DLD1 (cell line): ENCODE measurements around the gene DNAJC15.

ENCODE experiments used
- in situ Hi-C: cut with HindIII; loops from 2 replicates; pipeline ENCODE4 v1.10.0; 2017; ENCODE audit warnings: low sequenced_read_pairs

Gene DNAJC15

DNA sequence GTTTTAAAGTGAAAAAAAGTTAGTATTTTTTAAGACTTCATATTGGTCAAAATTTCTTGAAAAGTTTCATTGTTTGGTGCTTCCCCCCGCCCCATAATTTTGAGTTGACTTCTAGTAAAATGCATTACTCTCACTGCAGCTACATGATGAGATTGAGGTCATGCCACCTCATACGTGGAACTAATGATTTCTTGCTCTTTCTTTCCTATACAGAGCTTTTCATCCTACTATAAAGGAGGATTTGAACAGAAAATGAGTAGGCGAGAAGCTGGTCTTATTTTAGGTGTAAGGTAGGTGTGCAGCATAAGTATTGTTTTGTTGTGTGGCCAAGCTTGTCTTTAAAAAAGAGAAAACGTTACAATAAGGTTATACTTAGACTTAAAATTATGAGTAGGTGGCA is 55.0 kb downstream of the DNAJC15 start:
- in situ Hi-C loops: no loop called here

DNA sequence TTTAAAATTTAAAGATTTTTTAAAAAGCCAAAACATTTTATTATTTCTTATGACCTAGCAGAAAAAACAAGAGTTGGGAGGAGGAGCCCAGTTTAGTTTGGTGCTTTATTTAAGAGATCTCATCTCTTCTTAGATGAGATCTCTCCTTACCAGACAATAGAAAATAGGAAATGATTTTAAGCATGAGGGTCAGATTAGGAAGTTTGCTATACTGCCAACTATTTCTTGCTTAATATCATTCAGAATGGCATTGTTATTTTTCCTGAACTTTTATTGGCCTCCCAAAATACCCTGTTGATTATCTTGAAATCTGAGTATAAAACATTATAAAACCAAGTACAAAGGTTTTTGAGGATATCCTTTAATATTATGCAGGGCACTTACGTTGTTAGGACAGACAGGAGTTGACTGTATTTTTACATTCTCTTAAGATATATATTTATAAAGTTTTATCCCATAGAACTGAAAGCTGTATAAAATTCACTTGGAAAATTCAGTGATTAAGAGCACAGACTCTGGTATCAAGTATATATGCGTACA is 56.1 kb downstream of the DNAJC15 start:
- in situ Hi-C loops: no loop called here

DNA sequence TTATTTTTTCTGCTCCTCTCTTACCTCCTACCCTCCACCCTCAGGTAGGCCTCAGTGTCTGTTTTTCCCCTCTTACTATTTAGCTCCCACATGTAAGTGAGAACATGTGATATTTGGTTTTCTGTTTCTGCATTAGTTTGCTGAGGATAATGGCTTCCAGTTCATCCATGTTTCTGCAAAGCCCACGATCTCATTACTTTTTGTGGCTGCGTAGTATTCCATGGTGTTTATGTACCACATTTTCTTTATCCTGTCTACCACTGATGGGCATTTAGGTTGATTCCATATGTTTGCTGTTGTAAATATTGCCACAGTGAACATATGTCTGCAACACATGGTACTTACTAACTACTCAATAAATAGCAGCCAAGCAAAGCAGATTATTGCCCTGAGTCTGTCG is 56.8 kb downstream of the DNAJC15 start:
- in situ Hi-C loops: no loop called here

DNA sequence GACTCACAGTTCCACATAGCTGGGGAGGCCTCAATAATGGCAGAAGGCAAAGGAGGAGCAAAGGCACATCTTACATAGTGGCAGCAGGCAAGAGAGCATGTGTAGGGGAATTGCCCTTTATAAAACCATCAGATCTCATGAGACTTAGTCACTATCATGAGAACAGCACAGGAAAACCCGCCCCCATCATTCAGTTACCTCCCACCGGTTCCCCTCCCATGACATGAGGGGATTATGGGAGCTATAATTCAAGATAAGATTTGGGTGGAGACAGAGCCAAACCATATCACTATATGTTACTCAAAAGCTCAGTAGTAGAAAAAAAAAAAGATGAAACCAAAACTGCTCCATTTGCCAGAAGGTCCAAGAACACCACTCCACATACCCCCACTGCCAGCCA is 58.5 kb downstream of the DNAJC15 start:
- in situ Hi-C loops: no loop called here

DNA sequence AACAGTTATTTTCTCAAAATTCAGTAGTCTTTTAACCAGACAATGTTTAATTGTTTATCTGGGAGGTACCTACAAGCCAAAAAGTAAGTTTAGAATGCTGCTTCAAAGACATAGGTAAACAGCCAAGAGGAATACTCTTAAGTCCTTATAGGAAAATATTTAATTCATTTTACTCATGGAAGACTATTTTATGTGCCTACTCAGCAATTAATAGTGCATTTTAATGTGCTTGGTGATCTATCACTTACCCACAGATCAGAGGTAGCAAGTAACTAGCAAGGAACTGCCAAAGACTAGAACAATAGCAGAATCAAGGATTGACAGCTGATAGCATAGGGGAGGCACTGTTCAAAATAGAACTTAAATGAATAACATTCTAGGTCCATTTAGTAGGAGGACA is 60.4 kb downstream of the DNAJC15 start:
- in situ Hi-C loops: no loop called here

DNA sequence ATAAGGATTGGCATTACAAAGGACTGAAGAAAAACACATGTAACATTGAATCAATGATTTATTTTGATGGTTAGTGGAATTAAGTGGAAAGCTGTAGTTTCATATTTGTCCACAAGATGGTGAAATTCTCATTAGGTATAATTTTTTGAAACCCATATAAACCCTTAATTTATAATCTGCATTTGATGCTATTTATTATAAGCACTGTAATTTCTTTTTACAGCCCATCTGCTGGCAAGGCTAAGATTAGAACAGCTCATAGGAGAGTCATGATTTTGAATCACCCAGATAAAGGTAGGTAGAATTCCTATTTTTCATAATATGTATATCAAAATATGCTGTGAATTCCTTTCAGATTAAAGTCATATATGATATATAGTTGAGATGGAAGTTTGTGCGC is 62.2 kb downstream of the DNAJC15 start:
- in situ Hi-C loops: no loop called here

DNA sequence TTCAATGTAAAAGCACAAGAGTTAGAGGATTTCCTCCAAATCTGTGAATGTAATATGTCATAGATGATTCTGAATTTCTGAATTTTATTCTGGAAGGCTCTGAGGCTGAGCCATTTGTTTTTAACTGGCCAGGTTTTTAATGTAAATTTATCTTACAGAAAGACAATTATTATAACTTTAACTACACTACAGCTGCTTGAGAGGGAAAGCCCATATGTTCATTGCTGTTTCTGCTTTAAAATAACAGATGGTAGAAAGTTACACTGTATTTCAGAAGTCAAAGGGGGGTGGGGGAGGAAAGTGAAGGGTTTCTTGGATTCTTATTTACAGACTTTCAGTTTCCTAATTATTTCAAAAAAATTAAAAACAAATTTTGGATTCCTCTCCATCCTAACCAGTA is 62.8 kb downstream of the DNAJC15 start:
- in situ Hi-C loops: no loop called here

DNA sequence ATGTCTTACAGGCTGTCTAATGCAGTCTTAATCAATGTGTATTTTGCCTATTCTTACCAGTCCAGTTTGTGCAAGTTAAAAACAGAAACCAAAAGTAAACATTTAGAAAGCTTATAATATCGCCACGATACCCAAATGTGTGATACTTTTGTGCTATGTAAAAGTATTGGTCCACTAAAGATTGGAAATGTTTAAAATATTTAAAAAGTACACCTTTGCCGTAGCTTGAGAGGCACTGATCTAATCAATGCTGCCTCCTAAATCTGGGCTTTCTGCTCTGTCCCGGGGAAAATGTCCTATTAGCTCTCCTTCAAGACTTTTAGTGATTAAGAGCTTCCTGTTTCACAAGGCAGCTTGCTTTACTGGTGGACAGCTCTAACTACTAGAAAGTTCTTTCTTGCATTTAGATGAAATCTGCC is 64.7 kb downstream of the DNAJC15 start:
- in situ Hi-C loops: no loop called here

DNA sequence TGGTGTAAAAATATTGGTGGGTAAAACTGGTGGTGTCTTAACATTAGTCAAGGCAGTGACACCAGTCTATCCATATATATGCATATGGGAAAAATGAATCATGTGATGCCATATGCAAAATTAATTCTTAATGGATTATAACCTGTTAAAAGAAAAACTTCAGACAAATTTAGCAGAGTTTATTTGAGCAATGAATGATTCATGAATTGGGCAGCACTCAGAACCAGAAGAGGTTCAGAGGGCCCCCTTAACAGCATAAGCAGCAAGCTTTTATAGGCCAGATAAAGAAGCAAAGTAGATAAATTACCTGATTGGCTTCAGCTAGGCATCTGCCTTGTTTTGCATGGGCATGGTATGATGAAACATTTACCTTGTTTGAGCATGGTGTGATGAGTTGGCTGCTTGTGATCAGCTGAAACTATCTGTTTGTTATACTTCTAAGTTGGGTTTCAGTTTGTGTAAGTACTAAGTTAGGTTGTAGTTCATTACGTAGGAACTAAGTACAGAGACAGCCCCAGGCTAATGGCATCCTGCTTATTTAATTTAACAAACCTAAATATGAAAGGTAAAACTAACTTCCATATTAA is 66.6 kb downstream of the DNAJC15 start:
- in situ Hi-C loops: no loop called here

DNA sequence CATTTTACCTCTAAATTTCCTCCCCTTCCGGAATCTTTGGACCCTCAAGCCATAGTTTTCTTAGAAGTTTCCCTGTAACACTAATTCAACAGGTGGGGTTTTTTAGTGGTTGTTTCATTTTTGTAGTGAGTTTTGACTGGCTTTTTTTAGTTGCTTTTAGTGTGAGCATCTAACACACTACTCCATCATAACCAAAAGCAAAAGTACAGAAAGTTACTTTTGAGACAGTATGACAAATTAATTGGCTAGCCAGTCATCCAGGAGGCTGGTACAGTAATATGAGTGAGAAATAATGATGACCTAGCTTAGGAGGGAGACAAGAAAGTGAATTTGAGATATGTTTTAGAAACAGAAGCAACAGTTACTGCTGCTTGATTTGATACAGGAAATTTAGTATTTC is 71.5 kb downstream of the DNAJC15 start:
- in situ Hi-C loops: no loop called here

DNA sequence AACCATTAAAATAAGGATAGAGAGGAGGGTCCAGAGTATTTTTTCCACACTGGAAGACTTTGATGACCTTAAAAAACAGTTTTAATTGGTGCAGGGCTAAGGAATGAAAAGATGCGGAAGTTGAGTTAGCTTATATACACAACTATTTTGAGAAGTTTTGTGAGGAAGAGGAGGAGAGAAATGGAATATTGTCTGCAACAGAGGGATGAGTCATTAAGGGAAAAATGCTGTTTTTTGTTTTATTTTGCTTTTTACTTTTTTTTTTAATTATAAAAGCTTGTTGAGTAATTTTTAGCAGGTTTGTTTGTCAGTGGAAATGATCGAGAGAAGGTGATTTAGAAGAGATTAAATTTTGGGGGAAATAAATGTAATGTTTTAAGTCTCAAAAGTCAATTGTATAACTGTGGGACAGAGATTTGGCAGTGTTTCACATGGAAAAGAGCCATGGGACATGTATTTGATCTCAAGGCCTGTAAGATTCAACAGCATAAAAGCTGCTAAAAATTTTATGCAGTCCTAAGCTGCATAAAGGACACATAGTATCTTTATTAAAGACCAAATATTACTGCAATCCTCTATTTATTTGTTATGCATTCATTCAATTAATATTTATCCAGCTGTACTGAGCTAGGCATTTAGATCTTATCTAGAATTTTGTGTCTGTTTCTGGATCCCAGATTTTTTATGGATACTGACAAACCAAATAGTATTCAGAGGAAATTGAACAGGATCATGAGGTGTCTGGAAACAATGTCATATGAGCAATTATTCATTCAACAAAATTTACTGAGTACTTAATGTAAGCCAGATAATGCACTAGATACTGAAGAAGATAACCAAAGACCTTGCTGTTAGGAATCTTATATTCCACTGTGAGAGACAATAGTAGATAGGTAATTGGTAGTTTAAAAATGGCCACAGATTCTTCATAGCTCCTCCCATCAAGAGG is 72.7 kb downstream of the DNAJC15 start:
- in situ Hi-C loops: no loop called here

DNA sequence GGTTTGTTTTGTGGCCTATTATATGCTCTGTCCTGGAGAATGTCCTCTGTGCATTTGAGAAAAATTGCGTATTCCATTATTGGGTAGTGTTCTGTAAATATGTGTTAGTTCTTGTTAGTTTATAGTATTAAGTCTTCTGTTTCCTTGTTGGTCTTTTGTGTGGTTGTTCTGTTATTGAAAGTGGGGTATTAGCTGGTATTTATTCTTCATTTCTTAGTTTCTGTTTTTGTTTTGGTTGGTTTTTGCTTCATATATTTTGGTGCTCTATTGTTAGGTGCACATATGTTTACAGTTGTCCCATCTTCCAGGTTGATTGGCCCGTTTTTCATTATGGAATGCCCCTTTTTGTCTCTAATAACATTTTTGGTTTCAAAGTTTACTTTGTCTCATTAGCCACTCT is 77.3 kb downstream of the DNAJC15 start:
- in situ Hi-C loops: no loop called here

DNA sequence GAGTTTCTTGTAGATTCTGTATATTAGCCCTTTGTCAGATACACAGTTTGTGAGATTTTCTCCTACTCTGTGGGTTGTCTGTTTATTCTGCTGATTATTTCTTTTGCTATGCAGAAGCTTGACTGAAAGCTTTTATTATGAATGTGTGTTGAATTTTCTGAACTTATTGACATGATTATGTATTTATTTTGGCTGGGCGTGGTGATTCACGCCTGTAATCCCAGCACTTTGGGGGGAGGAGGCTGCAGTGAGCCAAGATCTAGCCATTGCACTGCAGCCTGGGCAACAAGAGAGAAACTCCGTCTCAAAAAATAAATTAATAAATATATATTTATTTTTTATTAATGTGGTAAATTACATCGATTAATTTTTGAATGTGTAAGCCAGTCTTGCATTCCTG is 78.9 kb downstream of the DNAJC15 start:
- in situ Hi-C loops: no loop called here

DNA sequence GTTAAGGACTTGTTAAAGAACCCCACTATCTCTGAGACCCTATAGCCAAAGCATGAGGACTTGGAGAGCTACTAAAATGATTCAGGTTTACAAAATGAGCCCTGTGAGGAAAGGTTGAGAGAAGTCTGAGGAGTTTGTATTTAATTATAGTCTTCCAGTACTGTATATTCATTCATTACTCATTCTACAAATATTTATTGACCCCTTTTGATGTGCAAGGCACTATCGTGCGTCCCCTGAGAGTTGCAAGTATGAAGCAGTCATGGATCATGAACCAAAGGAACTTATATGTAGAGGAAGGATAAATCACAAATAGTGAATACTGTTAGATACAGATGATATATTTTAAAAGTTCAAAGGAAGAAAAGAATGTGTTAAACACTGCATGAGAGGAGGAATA is 84.4 kb downstream of the DNAJC15 start:
- in situ Hi-C loops: no loop called here

DNA sequence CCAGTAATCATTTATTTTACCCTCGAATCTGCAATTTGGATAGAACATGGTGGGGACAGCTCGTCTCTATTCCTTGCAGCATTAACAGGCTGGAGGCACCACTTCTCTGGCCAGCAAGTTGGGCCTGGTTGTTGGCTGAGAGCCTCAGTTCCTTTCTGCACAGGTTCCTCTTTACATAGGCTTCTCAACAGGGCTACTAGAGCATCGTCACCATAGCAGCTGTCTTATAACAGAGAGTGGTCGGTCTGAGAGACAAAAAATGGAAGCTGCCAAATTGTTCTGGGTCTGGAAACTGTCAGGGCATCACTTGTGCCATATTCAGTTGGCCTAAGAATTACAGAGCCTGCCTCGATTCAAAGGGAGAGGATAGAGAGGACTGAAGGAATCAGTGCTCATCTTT is 86.7 kb downstream of the DNAJC15 start:
- in situ Hi-C loops: no loop called here

DNA sequence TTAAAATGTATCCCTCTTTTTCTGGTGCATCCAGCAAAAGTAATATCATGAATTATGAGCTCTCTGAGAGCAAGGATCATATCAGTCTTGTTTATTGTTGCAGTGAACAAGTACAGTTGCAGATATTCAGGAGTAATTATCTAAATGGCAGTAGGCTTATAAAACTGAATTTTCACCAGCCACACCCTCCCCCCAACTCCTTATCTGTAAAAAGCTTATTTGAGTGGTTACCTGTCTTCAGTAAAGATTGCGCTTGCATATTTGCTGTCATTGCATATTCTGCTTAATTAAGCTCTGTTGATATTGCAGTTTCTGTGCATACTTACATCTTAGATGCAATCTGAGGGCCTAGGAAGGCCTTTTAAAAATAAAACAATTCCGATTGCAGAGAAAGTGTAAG is 87.3 kb downstream of the DNAJC15 start:
- in situ Hi-C loops: no loop called here

DNA sequence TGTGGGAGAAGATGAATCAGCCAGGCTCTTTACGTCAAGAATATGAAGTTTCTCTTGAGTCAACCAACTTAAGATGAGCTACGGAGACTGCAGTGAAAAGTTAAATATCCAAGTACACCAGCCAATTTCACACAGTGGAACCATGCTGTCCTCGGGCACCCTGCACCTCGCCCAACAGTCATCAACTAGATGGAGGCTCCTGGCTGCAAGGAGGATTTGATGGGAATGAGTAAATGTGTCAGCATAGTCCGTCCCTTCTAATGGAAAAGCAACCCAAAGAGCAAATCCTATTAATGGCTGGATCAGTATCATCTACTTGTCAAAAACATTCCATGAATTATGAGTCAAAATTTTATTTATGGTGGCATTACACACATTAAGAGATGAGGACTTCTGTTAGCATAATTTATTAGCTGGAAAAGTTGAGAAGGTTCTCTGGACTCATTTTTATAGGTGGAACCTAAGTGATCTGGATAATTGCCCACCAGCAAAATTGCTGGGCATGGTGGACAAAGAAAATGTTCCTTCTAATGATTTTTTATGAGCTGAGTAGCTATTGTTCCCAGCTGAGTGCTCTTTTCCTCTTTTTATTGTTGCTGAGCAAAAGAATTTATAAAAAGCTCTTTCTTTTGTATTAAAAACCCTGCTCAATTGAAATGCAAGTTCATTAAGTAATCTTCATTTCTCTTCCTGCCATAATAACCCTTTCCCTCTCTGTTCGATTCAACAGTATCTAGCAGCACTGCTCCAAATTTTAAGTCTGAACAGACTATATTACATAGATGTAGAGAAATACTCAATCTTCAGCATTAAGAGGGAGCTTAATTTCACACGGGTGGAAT is 88.4 kb downstream of the DNAJC15 start:
- in situ Hi-C loops: no loop called here

DNA sequence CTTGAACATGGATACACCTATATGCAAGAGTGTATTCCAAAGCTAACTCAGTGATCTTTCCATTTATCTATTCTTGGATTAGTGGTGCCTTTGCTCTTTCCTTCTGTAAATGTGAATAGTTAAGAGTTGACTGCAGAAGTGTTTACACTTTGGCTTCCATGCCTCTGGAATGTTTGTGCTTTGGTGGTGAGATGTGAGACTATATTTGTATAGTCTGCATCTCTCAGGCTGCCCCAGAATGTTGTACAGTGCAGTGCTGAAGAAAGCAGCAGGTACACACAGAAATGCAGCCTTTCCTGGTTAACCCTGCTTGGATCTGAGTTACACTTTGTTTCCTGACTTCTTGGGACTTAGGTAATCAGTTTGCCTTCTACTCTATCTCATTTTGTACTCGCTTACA is 90.2 kb downstream of the DNAJC15 start:
- in situ Hi-C loops: no loop called here

DNA sequence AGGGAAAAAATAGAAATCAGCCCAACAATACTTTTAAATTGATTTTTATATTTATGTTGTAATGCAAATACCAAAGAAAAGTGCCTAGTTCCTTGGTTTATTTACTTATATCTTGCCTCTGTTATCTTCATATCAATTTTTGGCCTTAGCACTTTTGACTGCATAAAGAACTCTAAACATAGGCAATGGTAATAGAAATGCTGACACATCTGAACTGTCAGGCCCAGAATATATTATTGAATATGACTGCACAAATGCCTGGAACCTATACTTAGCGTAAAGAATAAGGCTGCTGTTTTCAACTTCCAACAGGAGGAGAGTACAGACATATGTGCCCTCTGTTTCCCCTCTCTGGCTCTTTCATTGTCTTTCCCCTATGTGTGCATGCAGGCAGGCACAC is 91.1 kb downstream of the DNAJC15 start:
- in situ Hi-C loops: no loop called here

DNA sequence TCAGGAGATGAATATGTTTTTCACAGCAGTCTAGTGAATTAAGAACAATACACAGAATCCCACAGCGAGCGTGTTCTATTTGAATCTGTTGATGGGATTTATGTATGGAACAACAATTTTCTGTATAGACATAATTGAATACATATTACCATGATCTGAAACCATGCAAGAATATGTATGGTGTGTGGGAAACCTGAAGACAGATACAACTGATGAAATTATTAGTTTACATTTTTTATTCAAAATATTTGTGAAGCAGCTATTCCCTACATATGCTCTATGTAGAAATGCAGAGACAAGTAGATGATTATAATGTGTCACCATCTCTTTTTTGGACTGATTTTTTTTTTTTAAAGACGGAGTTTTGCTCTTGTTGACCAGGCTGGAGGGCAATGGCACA is 91.8 kb downstream of the DNAJC15 start:
- in situ Hi-C loops: no loop called here

DNA sequence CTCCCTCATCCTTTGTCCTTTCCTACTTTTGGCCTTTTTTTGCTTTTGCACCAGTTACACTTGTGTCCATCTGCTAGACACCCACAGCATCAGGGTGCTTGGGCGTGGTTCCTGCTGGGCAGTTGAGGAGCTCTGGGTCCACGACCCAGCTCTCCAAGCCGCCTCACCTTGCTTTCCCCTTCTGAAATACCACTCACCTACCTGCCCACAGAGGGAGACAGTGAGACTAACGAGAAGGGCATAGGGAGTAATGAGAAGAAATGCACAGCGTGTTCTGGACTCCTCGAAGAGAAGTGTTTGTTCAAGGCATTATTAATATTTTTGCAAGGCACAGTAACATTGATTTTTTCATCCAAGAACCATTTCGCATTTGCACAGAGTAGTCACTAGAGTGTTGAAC is 92.9 kb downstream of the DNAJC15 start:
- in situ Hi-C loops: no loop called here
